ENCODE measurements around the gene ARV1.
A peak's percentile ranks its signal among the peaks of the same experiment; 100 is the strongest.

ARV1 gene

DNA sequence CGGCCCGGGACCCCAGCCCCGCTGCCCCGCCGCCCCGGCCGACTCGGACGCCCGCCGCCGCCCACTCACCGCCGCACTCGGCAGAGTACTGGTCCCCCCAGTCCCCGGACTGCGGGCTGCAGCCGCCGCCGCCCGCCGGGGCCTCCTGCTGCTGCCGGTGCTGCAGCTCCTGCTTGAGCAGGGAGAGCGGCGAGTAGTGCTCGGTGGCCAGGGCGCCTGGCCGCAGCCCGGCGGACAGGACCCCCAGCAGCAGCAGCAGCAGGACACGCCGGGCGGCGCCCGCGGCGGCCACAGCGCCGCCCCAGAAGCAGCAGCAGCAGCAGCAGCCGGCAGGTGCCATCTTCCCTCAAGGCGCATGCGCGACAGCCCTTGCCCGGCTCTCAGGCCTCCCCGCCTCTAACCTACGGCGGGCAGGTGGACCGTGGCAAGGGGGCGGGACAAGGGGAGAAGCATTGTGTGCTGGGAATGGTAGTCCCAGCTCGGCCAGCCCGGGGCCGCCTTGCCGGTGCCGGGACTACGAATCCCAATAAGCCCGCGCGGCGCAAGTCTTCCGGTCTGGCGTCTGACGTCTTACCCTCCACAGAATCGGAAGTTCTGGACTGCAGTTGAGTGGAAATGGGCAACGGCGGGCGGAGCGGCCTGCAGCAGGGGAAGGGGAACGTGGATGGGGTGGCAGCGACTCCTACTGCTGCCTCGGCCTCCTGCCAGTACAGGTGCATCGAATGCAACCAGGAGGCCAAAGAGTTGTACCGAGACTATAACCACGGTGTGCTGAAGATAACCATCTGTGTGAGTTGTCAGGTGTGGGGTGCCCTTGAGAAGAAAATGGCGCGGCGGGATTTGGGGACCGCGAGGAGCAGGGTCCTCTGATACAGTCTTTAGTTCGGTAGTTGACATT, at the start of gene ARV1, which contains the start of gene TTC13:
Gene ARV1, plus strand, starts transcription at position 604 of the 898 bp plus-strand sequence. Its CDS starts 12 bp downstream, at position 616.
Gene TTC13, minus strand, starts transcription at position 371 of the 898 bp plus-strand sequence. Its CDS starts 31 bp downstream, at position 340.
- DNase-seq, result peak; percentile 98

- DNase-seq, result no peak
These were observed 47.9 kb upstream of the ARV1 start for GRCh38 chr1:230930986-230931385.

DNA sequence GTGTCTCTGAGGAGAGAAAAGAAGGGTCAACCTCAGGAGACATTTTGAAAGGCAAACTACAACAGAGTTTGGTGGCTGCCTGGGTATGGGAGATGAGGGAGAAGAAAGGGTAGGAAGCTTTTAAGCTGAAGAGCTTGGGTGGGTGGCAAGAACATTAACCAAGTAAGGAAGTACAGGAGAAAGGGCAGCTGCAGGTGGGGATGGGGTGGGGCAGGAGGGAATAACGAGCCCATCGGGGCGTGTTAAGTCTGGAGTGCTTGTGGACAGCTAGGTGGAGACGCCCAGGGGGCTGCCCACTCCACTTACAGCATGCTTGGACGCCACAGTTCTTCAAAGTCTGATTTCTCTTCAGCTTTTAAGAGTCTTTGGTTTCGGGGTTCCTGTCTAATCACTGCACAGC, 43.0 kb upstream of the ARV1 start:
- DNase-seq, result no peak

DNA sequence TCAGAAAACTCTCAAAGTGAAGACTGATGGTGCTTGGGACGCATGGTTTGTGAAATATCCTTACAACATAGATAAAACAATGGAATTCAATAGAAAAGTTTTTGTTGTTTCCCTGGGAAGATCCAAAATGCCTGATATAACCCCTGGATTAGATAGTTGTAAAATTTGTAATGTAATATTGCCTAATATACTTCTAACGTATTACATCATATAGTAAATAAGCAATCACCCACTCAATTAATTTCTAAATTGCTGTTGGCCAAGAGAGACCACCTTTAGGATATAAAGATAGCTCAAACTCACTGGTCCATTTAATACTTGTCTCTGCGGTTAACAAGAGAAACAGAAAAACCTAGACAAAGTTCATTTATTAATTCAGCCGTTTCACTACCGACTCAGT, 42.4 kb upstream of the ARV1 start:
- DNase-seq, result no peak

GRCh38 chr1:230937371-230937770, 41.5 kb upstream of the ARV1 start:
- DNase-seq, result no peak

DNA sequence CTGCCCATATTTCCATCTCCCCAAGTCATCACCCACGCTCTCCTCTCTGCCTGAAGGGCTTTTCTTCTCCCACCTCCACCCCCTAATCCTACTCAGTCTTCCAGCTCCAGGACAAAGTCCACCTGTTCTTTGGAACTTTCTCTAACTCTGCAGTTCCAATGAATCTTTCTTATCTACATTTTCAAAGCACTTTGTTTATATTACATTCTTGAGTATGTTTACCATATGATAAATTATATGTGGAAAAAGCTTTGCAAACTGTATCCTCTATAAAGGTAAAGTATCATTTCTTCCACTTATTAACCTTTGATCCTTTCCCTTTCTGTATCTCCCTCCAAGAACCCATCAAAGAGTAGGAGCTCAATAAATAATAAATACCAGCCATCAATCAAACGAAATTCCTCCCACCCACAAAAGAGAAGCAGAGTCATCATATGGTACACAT, 39.9 kb upstream of the ARV1 start:
- DNase-seq, result no peak

DNA sequence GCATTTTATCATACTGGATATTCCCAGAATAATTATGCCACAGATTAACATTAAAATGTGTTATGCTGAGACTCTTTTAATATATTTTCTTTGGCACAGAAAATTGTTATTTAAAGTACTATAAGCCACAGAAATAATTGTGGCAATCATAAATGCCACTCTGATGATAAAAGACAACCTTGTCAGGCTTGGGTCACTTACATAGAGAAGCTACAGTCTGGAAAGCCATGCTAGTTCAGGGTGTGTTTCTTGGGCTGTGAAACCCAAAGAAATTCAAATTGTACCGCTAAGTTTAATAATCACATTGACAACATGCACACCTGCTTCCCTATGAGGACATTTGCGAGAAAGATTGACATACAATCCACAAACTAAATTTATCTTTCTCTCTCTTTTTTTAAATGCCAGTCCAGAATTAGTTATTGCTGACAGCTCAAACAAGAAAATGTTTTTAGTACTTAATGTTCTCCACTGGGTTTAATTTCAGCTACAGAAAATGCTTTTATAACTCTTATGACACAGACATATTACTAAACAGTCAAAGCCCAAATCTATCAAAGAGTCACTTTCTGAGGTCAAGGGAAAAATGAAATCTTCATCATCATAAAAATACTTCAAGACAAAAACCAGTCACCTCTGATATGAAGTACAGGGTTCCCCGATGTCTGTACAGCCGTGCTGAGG, 38.9 kb upstream of the ARV1 start:
- DNase-seq, result no peak

GRCh38 chr1:230940848-230941247, 38.0 kb upstream of the ARV1 start:
- no peak for DNase-seq

DNA sequence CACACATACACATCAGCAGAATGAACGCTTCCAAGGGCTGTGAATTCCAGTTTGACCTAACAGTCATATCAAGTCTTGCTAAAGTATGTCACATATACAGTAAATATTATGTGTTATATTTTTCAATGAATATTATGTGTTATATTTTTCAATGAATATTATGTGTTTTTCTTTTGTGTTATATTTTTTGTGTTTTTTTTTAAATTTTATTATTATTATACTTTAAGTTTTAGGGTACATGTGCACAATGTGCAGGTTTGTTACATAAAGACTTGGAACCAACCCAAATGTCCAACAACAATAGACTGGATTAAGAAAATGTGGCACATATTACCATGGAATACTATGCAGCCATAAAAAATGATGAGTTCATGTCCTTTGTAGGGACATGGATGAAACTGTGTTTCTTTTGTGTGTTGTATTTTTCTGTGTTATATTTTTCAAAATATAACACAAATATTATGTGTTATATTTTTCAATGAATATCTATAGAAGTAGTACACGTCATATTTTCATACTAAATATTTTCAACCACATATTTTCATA, 35.8 kb upstream of the ARV1 start:
- no peak for DNase-seq

DNA sequence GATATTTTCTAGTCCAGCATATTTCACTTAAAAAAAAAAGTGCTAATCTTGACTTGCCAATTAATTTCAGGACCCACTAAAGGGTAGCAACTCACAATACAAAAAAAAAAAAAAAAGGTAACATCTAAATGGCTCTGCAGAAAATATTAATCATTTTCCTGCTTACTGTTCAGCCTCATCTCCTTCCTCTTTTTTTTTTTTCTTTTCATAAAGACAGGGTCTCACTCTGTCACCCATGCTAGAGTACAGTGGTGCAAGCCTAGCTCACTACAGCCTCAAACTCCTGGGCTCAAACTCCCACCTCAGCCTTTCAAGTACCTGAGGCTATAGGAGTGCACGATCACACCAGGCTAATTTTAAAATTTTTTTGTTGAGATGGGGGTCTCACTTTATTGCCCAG, 30.6 kb upstream of the ARV1 start:
- no peak for DNase-seq

DNA sequence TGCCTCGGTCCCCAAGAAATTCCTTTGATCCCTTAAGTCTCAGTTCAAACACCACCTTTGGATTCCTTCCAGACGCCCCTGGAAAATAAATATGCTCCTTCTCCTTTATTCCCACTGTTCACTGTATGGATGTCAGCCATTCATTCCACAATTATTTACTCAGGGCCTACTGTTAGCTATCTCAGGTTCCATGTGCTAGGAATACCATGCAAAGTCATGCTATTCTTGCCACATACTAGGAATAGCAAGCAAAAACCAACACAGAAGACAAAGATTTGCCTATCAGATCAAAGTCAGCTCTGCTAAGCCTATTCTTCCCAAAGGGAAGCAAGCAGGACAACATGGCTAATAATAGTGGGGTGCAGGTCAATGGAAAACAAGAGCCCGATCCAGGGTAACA, 30.0 kb upstream of the ARV1 start:
- DNase-seq, result no peak

DNA sequence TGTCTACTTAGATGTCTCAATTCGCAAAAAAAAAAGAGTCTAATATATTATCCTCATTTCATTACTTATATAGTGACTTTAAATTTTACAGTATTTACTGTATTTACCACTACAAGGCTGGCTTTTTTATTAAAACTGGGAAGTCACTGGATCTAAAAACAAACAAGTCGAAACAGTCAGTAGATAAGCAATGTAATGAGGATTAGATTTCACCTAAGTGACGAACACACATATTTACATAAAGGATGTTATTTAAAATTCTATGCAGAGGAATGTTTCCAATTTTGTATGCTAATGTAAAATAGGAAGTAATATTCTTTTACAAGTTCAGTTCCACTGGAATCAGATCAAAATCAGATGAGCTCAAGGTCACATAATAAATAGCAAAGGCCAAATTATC, 28.5 kb upstream of the ARV1 start:
- DNase-seq, result no peak

DNA sequence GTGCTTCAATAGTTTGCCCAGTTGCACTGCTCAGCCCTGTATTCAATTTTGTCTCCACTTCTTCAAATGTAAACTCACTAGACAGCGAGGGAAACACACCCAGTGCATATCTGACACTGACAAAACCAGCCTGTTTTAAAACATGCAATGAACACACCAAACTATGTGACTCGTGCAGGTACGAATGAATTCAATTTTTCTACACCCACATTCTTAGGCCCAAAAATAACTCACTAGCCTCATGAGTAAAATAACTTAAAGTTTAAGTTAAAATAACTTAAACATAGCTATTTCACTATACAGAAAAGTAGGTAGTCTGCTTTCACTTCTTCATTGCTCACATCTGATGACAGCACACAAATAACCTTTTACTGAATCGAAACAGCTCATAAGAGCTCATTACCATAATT, 21.3 kb upstream of the ARV1 start:
- no peak for DNase-seq

DNA sequence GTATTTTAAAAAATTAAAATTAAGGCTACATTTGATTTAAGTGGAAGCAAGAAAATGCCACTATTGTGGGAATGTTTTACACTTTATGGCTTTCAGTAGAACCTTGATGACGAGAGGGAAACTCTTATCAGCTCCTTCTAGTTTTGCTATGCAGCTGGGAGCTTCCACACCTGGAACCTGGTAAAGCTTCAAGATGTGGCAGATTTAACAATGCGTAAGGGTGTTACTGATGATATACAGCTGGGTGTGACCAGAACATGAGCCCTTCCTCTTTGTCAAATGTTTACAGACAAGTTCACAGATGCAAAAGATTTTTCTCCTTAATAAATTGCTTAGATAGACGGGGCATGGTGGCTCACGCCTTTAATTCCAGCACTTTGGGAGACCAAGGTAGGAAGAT, 20.5 kb upstream of the ARV1 start:
- DNase-seq, result no peak

- DNase-seq, result no peak
These were observed 14.0 kb upstream of the ARV1 start for GRCh38 chr1:230964896-230965295.

- DNase-seq, result no peak
These were observed 13.4 kb upstream of the ARV1 start for GRCh38 chr1:230965535-230965934.

DNA sequence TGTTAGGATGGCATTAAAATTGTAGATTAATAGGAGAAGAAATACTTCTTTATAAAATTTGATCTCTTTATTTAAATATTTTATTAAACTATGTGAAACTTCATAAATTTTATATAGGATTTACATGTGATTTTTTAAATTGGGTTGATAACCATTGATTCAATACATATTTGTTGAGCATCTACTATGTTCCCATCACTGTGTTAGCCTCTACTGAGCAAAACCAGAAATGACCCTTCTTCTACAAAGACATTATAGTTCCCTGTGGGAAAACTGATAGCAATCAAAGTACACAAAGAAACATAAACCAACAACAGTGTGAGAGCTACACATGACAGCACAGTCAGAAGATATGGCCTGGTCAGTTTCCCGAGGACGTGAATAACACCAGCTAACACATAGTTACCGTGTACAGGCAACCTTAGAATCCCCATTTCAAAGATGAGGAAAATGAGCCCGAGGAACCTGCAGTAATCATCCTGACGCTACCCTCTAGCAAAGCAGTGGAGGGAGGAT, 12.5 kb upstream of the ARV1 start:
- DNase-seq, result no peak

DNA sequence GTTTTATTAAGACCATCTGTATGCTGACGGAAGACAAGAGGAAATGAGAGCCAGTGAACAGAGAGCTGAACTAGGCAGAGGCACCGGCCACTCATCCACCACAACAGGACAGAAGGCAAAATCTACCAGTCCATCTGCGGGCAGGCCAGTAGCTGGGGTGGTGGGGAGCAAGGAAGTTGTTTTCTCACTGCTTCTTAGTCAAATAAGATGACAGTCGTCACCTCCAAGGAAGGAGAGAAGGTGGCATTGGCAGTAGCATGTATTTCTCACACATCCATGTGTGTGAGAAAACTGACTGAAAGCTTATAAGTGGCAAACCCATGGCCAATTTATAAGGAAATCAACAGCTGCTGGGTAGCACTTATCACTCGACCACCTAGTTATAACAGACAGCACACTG, 8.5 kb upstream of the ARV1 start:
- DNase-seq, result no peak

GRCh38 chr1:230971771-230972170, 7.1 kb upstream of the ARV1 start:
- DNase-seq, result no peak

- peak; percentile 23 for DNase-seq
These were observed 6.0 kb upstream of the ARV1 start for GRCh38 chr1:230972855-230973271.

GRCh38 chr1:230975636-230976035, 3.3 kb upstream of the ARV1 start:
- DNase-seq, result no peak

DNA sequence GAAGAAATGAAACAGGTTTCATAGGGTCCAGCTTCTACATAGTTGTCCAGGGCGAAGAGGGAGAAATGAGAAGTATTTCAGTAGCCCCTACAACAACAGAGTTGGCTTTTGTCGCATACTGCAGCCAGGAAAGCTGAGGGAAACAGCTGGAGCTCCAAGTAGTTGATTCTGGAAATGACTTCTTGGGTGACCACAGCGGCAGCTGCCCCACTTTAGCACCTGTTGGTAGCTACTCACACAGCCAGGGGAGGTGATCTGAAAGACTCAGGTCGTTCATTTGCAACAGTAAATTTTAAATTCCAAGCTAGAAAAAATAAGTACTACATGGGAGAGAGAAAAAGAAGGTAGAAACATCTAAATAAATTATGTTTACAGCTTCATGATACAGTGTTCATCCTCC, 2.5 kb upstream of the ARV1 start:
- no peak for DNase-seq
